Adrenal gland (tissue), 5 donors: ENCODE data around the gene ACAT2.

Experiments used
- POLR2A ChIP-seq, 2 donors: fragments of 450-650 bp; IDR thresholded peaks; one replicate each; pipeline ENCODE4 v1.6.1; 2017; ENCODE audit warnings: antibody characterized with exemption in 2 of 2, mild to moderate bottlenecking in 2 of 2, moderate library complexity in 1 of 2
- TF ChIP-seq, protein P1 (sequence below), 6 experiments: fragments of 450-650 bp in 4 of 6; fragments of 200-600 bp in 2 of 6; sonication (generic) in 1 of 6; IDR thresholded peaks; 1 replicate in 5 of 6; 2 replicates in 1 of 6; pipeline versions ENCODE4 v1.5.1 to v1.8.0; 2016 to 2021; ENCODE audit warnings: antibody characterized with exemption in 6 of 6, mild to moderate bottlenecking in 2 of 6, moderate library complexity in 1 of 6
- donor health status: DM: no; HTN: no; CAD: no.

DNA sequence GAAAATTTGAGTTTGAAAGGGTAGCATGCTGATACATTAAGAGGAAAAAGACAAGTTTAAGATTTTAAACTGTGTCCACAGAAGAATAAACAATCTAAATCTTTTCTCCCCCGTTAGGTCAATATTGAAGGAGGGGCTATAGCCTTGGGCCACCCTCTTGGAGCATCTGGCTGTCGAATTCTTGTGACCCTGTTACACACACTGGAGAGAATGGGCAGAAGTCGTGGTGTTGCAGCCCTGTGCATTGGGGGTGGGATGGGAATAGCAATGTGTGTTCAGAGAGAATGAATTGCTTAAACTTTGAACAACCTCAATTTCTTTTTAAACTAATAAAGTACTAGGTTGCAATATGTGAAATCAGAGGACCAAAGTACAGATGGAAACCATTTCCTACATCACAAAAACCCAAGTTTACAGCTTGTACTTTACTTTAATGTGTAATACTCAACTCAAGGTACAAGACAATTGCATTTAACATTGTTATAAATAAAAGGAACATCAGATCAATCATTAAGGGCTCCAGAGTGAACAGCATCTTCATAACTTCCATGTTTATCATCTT lies 16.8 kb downstream of the ACAT2 start:
- no peak for TF ChIP-seq POLR2A (IDR thresholded peaks at IDR 0.05)
- TF ChIP-seq, protein P1, sequence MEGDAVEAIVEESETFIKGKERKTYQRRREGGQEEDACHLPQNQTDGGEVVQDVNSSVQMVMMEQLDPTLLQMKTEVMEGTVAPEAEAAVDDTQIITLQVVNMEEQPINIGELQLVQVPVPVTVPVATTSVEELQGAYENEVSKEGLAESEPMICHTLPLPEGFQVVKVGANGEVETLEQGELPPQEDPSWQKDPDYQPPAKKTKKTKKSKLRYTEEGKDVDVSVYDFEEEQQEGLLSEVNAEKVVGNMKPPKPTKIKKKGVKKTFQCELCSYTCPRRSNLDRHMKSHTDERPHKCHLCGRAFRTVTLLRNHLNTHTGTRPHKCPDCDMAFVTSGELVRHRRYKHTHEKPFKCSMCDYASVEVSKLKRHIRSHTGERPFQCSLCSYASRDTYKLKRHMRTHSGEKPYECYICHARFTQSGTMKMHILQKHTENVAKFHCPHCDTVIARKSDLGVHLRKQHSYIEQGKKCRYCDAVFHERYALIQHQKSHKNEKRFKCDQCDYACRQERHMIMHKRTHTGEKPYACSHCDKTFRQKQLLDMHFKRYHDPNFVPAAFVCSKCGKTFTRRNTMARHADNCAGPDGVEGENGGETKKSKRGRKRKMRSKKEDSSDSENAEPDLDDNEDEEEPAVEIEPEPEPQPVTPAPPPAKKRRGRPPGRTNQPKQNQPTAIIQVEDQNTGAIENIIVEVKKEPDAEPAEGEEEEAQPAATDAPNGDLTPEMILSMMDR (IDR thresholded peaks at IDR 0.05) = no peak
